Fibroblast of skin of abdomen (primary cell): Measurements from ENCODE around the gene PRSS57.

ENCODE experiments used
- DNase-seq: peaks from one replicate; pipeline ENCODE4 v3.0.0-alpha.2; 2013

PRSS57 gene

GRCh38 chr19:651114-651818 is 44.0 kb downstream of the PRSS57 start:
- DNase-seq = no peak

GRCh38 chr19:650121-650520 is 45.1 kb downstream of the PRSS57 start:
- DNase-seq = no peak

- DNase-seq = no peak
Observed at GRCh38 chr19:648904-649801, 46.1 kb downstream of the PRSS57 start.

- no peak for DNase-seq
Observed at GRCh38 chr19:648305-648704, 46.9 kb downstream of the PRSS57 start.

GRCh38 chr19:647566-648284 is 47.5 kb downstream of the PRSS57 start:
- DNase-seq = no peak

GRCh38 chr19:646779-647565 is 48.3 kb downstream of the PRSS57 start:
- no peak for DNase-seq

GRCh38 chr19:645912-646778 is 49.1 kb downstream of the PRSS57 start:
- no peak for DNase-seq

- no peak for DNase-seq
Observed at GRCh38 chr19:644789-645188, 50.5 kb downstream of the PRSS57 start.

- DNase-seq = no peak
Observed at GRCh38 chr19:644363-644762, 50.9 kb downstream of the PRSS57 start.

- no peak for DNase-seq
Observed at GRCh38 chr19:643736-644135, 51.5 kb downstream of the PRSS57 start.

GRCh38 chr19:642767-643727 is 52.2 kb downstream of the PRSS57 start:
- DNase-seq = no peak

- no peak for DNase-seq
Observed at GRCh38 chr19:641702-642101, 53.5 kb downstream of the PRSS57 start.

GRCh38 chr19:640606-641189 is 54.6 kb downstream of the PRSS57 start:
- no peak for DNase-seq

GRCh38 chr19:640161-640558 is 55.1 kb downstream of the PRSS57 start:
- DNase-seq = no peak

GRCh38 chr19:639253-640160 is 55.7 kb downstream of the PRSS57 start, which contains the start of gene FGF22:
FGF22 (plus strand) TSS chr19:639879; CDS start chr19:639926, 47 bp downstream.
- DNase-seq = peak; percentile 84

GRCh38 chr19:638906-639252 is 56.4 kb downstream of the PRSS57 start:
- DNase-seq = no peak
